Transverse colon (tissue), 3 donors: ENCODE results near the gene ANGPTL2.

ENCODE experiments used
- EP300 ChIP-seq: sonication (generic); formaldehyde crosslinking; IDR thresholded peaks from one replicate; pipeline ENCODE4 v1.6.1; 2017; ENCODE audit warnings: antibody characterized with exemption, low read depth
- TF ChIP-seq, protein P1 (sequence below), 5 experiments: fragments of 200-600 bp in 3 of 5; fragments of 450-650 bp in 2 of 5; sonication (generic) in 3 of 5; IDR thresholded peaks; 1 replicate in 2 of 5; 2 replicates in 3 of 5; pipeline ENCODE4 v1.5.1; 2016 to 2017; ENCODE audit warnings: antibody characterized with exemption in 5 of 5, inconsistent platforms in 3 of 5, mild to moderate bottlenecking in 2 of 5, moderate library complexity in 1 of 5

DNA sequence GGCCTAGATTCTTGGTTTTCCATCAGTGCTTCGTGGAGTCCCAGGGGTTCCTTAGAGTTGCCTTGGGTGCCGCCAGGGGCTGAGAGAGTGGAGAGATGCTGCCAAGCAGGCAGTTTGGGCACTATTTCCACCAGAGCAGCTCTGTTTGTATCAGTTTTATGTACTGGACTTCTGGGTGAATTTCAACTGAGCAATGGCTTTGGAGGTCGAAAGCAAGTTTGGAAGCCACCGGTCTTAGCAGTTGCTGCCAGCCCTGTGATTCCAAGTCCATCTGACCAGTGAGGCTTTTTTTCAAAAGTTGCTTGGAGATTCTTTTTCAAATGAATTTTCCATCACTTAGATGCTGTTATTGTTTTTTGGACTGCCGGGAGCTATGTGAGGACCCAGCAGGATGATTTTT is 68.5 kb downstream of the ANGPTL2 start:
- TF ChIP-seq, protein P1, sequence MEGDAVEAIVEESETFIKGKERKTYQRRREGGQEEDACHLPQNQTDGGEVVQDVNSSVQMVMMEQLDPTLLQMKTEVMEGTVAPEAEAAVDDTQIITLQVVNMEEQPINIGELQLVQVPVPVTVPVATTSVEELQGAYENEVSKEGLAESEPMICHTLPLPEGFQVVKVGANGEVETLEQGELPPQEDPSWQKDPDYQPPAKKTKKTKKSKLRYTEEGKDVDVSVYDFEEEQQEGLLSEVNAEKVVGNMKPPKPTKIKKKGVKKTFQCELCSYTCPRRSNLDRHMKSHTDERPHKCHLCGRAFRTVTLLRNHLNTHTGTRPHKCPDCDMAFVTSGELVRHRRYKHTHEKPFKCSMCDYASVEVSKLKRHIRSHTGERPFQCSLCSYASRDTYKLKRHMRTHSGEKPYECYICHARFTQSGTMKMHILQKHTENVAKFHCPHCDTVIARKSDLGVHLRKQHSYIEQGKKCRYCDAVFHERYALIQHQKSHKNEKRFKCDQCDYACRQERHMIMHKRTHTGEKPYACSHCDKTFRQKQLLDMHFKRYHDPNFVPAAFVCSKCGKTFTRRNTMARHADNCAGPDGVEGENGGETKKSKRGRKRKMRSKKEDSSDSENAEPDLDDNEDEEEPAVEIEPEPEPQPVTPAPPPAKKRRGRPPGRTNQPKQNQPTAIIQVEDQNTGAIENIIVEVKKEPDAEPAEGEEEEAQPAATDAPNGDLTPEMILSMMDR (IDR thresholded peaks at IDR 0.05) = no peak
- TF ChIP-seq EP300 = no peak
